ENCODE results near the gene CDH13.

The CDH13 gene

GRCh38 chr16:83117810-83118209, 491.0 kb downstream of the CDH13 start:
- DNase-seq (ENCODE audit: insufficient read length, low spot score) (no peak), FAIRE-seq (no peak)
- no peak for TF ChIP-seq POLR2A (IDR thresholded peaks at IDR 0.05; ENCODE audit: low read depth, low read length)

GRCh38 chr16:83118365-83118764, 491.6 kb downstream of the CDH13 start:
- FAIRE-seq (no peak), DNase-seq (ENCODE audit: insufficient read length, low spot score) (no peak)
- no peak for TF ChIP-seq POLR2A (IDR thresholded peaks at IDR 0.05; ENCODE audit: low read depth, low read length)

GRCh38 chr16:83125999-83126568, 499.3 kb downstream of the CDH13 start:
- FAIRE-seq (no peak), DNase-seq (ENCODE audit: insufficient read length, low spot score) (no peak)
- no peak for TF ChIP-seq POLR2A (IDR thresholded peaks at IDR 0.05; ENCODE audit: low read depth, low read length)

GRCh38 chr16:83128041-83128440, 501.3 kb downstream of the CDH13 start:
- no peak for DNase-seq (ENCODE audit: insufficient read length, low spot score)
- no peak for FAIRE-seq
- no peak for TF ChIP-seq POLR2A (IDR thresholded peaks at IDR 0.05; ENCODE audit: low read depth, low read length)

- DNase-seq (ENCODE audit: insufficient read length, low spot score), result no peak
- FAIRE-seq, result no peak
- TF ChIP-seq POLR2A (IDR thresholded peaks at IDR 0.05; ENCODE audit: low read depth, low read length), result no peak
These were observed 503.3 kb downstream of the CDH13 start for GRCh38 chr16:83130039-83130438.

GRCh38 chr16:83134638-83135037, 507.9 kb downstream of the CDH13 start:
- no peak for TF ChIP-seq POLR2A (IDR thresholded peaks at IDR 0.05; ENCODE audit: low read depth, low read length)
- FAIRE-seq (no peak), DNase-seq (ENCODE audit: insufficient read length, low spot score) (no peak)

GRCh38 chr16:83136419-83136818, 509.6 kb downstream of the CDH13 start:
- no peak for FAIRE-seq
- no peak for DNase-seq (ENCODE audit: insufficient read length, low spot score)
- TF ChIP-seq POLR2A (IDR thresholded peaks at IDR 0.05; ENCODE audit: low read depth, low read length), result no peak

- no peak for DNase-seq (ENCODE audit: insufficient read length, low spot score)
- no peak for TF ChIP-seq POLR2A (IDR thresholded peaks at IDR 0.05; ENCODE audit: low read depth, low read length)
- FAIRE-seq, result no peak
These were observed 510.2 kb downstream of the CDH13 start for GRCh38 chr16:83136924-83137323.

GRCh38 chr16:83137326-83137781, 510.6 kb downstream of the CDH13 start:
- DNase-seq (ENCODE audit: insufficient read length, low spot score) (peak; percentile 49), FAIRE-seq (no peak)
- TF ChIP-seq POLR2A (IDR thresholded peaks at IDR 0.05; ENCODE audit: low read depth, low read length), result no peak

GRCh38 chr16:83137894-83138293, 511.1 kb downstream of the CDH13 start:
- DNase-seq (ENCODE audit: insufficient read length, low spot score) (no peak), FAIRE-seq (no peak)
- TF ChIP-seq POLR2A (IDR thresholded peaks at IDR 0.05; ENCODE audit: low read depth, low read length), result no peak

- DNase-seq (ENCODE audit: insufficient read length, low spot score) (no peak), FAIRE-seq (no peak)
- no peak for TF ChIP-seq POLR2A (IDR thresholded peaks at IDR 0.05; ENCODE audit: low read depth, low read length)
These were observed 511.7 kb downstream of the CDH13 start for GRCh38 chr16:83138512-83138911.

GRCh38 chr16:83138976-83139690, 512.4 kb downstream of the CDH13 start:
- FAIRE-seq, result no peak
- DNase-seq (ENCODE audit: insufficient read length, low spot score), result no peak

GRCh38 chr16:83143788-83144187, 517.0 kb downstream of the CDH13 start:
- DNase-seq (ENCODE audit: insufficient read length, low spot score) (no peak), FAIRE-seq (no peak)
- no peak for TF ChIP-seq POLR2A (IDR thresholded peaks at IDR 0.05; ENCODE audit: low read depth, low read length)

More at GRCh38 chr16:83138976-83139690, 512.4 kb downstream of the CDH13 start:
- TF ChIP-seq POLR2A (IDR thresholded peaks at IDR 0.05; ENCODE audit: low read depth, low read length), result no peak

- TF ChIP-seq POLR2A (IDR thresholded peaks at IDR 0.05; ENCODE audit: low read depth, low read length), result no peak
- no peak for FAIRE-seq
- no peak for DNase-seq (ENCODE audit: insufficient read length, low spot score)
These were observed 518.5 kb downstream of the CDH13 start for GRCh38 chr16:83145297-83145696.

GRCh38 chr16:83147244-83147643, 520.5 kb downstream of the CDH13 start:
- FAIRE-seq (no peak), DNase-seq (ENCODE audit: insufficient read length, low spot score) (no peak)
- TF ChIP-seq POLR2A (IDR thresholded peaks at IDR 0.05; ENCODE audit: low read depth, low read length), result no peak

All from H54 (cell line).